VCaP (cell line): ENCODE results near the gene ARHGAP21.

Source experiments
- H3K27ac ChIP-seq: fragments of 450-650 bp; 2 replicates; pipeline ENCODE4 v1.5.1; 2017
- CTCF ChIP-seq: fragments of 450-650 bp; conservative IDR thresholded peaks from 2 replicates; pipeline ENCODE4 v1.5.1; 2017; ENCODE audit warnings: mild to moderate bottlenecking, moderate library complexity

The ARHGAP21 gene

GRCh38 chr10:24751716-24752115 is 28.0 kb upstream of the ARHGAP21 start:
- TF ChIP-seq CTCF, result no peak
- H3K27ac ChIP-seq, result no peak overlapping the region

- TF ChIP-seq CTCF, result no peak
- H3K27ac ChIP-seq, result no peak overlapping the region
These were observed 27.0 kb upstream of the ARHGAP21 start for GRCh38 chr10:24750695-24751094.

- TF ChIP-seq CTCF, result no peak
- no peak overlapping the region for H3K27ac ChIP-seq
These were observed 24.5 kb upstream of the ARHGAP21 start for GRCh38 chr10:24748214-24748613.

GRCh38 chr10:24744946-24745345 is 21.3 kb upstream of the ARHGAP21 start:
- TF ChIP-seq CTCF, result no peak
- H3K27ac ChIP-seq, result no peak overlapping the region

- TF ChIP-seq CTCF, result no peak
These were observed 17.0 kb upstream of the ARHGAP21 start for GRCh38 chr10:24740714-24741113.

GRCh38 chr10:24737001-24737400 is 13.3 kb upstream of the ARHGAP21 start:
- no peak for TF ChIP-seq CTCF
- no peak overlapping the region for H3K27ac ChIP-seq

More at GRCh38 chr10:24740714-24741113, 17.0 kb upstream of the ARHGAP21 start:
- H3K27ac ChIP-seq, result no peak overlapping the region

GRCh38 chr10:24731942-24732341 is 8.3 kb upstream of the ARHGAP21 start:
- TF ChIP-seq CTCF, result no peak
- H3K27ac ChIP-seq, result no peak overlapping the region

- no peak overlapping the region for H3K27ac ChIP-seq
- no peak for TF ChIP-seq CTCF
These were observed 7.1 kb upstream of the ARHGAP21 start for GRCh38 chr10:24730811-24731210.
